OCI-LY7 (cell line): ENCODE results near the gene MYBL2. TPM values are rescaled to one million over a fixed set of nuclear protein-coding genes. Genes with fewer than 3 reads are reported as not detected.
A peak's percentile ranks its signal among the peaks of the same experiment; 100 is the strongest.

Experiments used
- BruUV-seq: library from RNA; stranded (reverse); fragments of 400-500 nt; replicated peaks from 2 replicates; lab custom pipeline; 2021; lab: Mats Ljungman, UMichigan
- CTCF ChIA-PET: fragments of 300-600 bp; sonication (Branson Sonifier 250); formaldehyde crosslinking; loops from one replicate; lab custom pipeline; 2022; ENCODE audit warnings: antibody characterized with exemption; ENCODE audit not compliant: unreplicated experiment; lab: Charles Lee
- POLR2A ChIA-PET: fragments of 300-600 bp; sonication (Branson Sonifier 250); formaldehyde crosslinking; loops from one replicate; lab custom pipeline; 2022; ENCODE audit warnings: antibody characterized with exemption; lab: Charles Lee
- DNase-seq: peaks from one replicate; pipeline ENCODE4 v3.0.0-alpha.2; 2015; ENCODE audit warnings: low spot score
- H2AFZ ChIP-seq: fragments of 200-600 bp; sonication (generic), shearing (Covaris generic); 2 replicates; pipeline ENCODE4 v1.6.1; 2014; ENCODE audit warnings: mild to moderate bottlenecking, antibody characterized with exemption, low read length, moderate library complexity
- H3K27ac ChIP-seq: fragments of 200-600 bp; sonication (generic); 2 replicates; pipeline ENCODE4 v1.5.1; 2014; ENCODE audit warnings: mixed run types, low read depth, mild to moderate bottlenecking, moderate library complexity, low read length, inconsistent platforms; ENCODE audit not compliant: poor library complexity, severe bottlenecking
- H3K36me3 ChIP-seq: fragments of 200-600 bp; sonication (generic); 2 replicates; pipeline ENCODE4 v1.6.1; 2014; ENCODE audit warnings: mild to moderate bottlenecking, antibody characterized with exemption, low read length, moderate library complexity, mixed read lengths; ENCODE audit not compliant: insufficient read depth
- H3K4me1 ChIP-seq: fragments of 200-600 bp; sonication (generic); 2 replicates; pipeline ENCODE4 v1.5.1; 2014; ENCODE audit warnings: mild to moderate bottlenecking, low read length; ENCODE audit not compliant: insufficient read depth, poor library complexity, severe bottlenecking
- H3K4me2 ChIP-seq: fragments of 200-600 bp; sonication (generic); 2 replicates; pipeline ENCODE4 v1.6.1; 2014; ENCODE audit warnings: mild to moderate bottlenecking, low read length
- H3K4me3 ChIP-seq: fragments of 200-600 bp; sonication (generic); 2 replicates; pipeline ENCODE4 v1.5.1; 2014; ENCODE audit warnings: mild to moderate bottlenecking, low read depth, low read length; ENCODE audit not compliant: poor library complexity, severe bottlenecking
- H3K79me2 ChIP-seq: fragments of 200-600 bp; sonication (generic); 2 replicates; pipeline ENCODE4 v1.6.1; 2016; ENCODE audit warnings: low read depth, mild to moderate bottlenecking, low read length, moderate library complexity, mixed read lengths; ENCODE audit not compliant: insufficient read depth
- H3K9me2 ChIP-seq: fragments of 200-600 bp; sonication (generic); 2 replicates; pipeline ENCODE4 v1.6.1; 2016; ENCODE audit warnings: mild to moderate bottlenecking, low read length, mixed read lengths; ENCODE audit not compliant: insufficient read depth
- H3K9me3 ChIP-seq: fragments of 200-600 bp; sonication (generic); 2 replicates; pipeline ENCODE4 v1.6.1; 2014; ENCODE audit warnings: mild to moderate bottlenecking, mixed run types, low read length, mixed read lengths
- H4K20me1 ChIP-seq: fragments of 200-600 bp; sonication (generic); 2 replicates; pipeline ENCODE4 v1.6.1; 2014; ENCODE audit warnings: mild to moderate bottlenecking, antibody characterized with exemption, low read length, moderate library complexity, mixed read lengths; ENCODE audit not compliant: insufficient read depth
- EZH2phosphoT487 ChIP-seq: fragments of 200-600 bp; sonication (generic); IDR thresholded peaks from 2 replicates; pipeline ENCODE4 v1.6.1; 2018; ENCODE audit warnings: low read depth, borderline replicate concordance, mild to moderate bottlenecking, mixed run types, antibody characterized with exemption, low read length, moderate library complexity, mixed read lengths
- intact Hi-C: fragments of 100-400 bp; cut with micrococcal nuclease; formaldehyde crosslinking; loops from one replicate; pipeline ENCODE4 v1.10.0; 2022; ENCODE audit not compliant: unreplicated experiment
- total RNA-seq, 2 experiments: library from RNA; depleted of rRNA in 1 of 2; stranded (reverse); fragments of >200 nt in 1 of 2; shearing (Covaris generic) in 1 of 2; gene quantifications; 2 replicates each; pipeline ENCODE4 v1.2.3, GENCODE V29; 2014 to 2022
- TF ChIP-seq, protein P1 (sequence below): fragments of 200-600 bp; sonication (generic); conservative IDR thresholded peaks from 2 replicates; pipeline ENCODE4 v1.5.1; 2014; ENCODE audit warnings: mild to moderate bottlenecking, antibody characterized with exemption, low read length, moderate library complexity, mixed read lengths

MYBL2 gene
- total RNA-seq, 2 experiments from 2014 or later: 268 to 472 TPM

DNA sequence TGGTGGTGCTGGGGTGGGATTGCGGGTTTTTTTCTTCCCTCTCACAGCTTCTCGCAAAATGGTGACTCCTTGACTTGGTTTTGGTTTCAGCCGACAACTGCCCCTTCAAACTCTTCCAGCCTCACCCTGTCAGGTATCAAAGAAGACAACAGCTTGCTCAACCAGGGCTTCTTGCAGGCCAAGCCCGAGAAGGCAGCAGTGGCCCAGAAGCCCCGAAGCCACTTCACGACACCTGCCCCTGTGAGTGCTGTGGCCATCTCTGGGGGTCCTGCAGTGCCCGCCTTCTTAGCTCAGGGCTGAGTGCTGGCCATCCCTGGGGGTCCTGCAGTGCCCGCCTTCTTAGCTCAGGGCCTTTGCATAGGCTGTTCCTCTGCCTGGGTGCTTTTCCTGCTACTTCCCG, 48.1 kb downstream of the MYBL2 start:
- ChIA-PET CTCF (no interaction called here), POLR2A (interaction anchor here (0.7 to 1.0 kb wide), 2 partner anchors 9 to 34 kb away, joined by 3 to 4 read pairs; no protein-coding TSS in a partner anchor)
- Histone ChIP-seq H3K79me2 (peaks cover 18% of the 10 kb centered on the region), H3K4me3 (no peak overlapping the region), H3K27ac (no peak overlapping the region), H4K20me1 (no peaks in the 10 kb centered on the region), H3K4me1 (peaks cover 30% of the 10 kb centered on the region), H2AFZ (no peak overlapping the region), H3K9me2 (no peaks in the 10 kb centered on the region), H3K36me3 (peaks cover 95% of the 10 kb centered on the region), H3K4me2 (no peak overlapping the region), H3K9me3 (no peaks in the 10 kb centered on the region)
- intact Hi-C loops: no loop called here
- BruUV-seq: no TSS peak
- TF ChIP-seq, protein P1, sequence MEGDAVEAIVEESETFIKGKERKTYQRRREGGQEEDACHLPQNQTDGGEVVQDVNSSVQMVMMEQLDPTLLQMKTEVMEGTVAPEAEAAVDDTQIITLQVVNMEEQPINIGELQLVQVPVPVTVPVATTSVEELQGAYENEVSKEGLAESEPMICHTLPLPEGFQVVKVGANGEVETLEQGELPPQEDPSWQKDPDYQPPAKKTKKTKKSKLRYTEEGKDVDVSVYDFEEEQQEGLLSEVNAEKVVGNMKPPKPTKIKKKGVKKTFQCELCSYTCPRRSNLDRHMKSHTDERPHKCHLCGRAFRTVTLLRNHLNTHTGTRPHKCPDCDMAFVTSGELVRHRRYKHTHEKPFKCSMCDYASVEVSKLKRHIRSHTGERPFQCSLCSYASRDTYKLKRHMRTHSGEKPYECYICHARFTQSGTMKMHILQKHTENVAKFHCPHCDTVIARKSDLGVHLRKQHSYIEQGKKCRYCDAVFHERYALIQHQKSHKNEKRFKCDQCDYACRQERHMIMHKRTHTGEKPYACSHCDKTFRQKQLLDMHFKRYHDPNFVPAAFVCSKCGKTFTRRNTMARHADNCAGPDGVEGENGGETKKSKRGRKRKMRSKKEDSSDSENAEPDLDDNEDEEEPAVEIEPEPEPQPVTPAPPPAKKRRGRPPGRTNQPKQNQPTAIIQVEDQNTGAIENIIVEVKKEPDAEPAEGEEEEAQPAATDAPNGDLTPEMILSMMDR: no peak
- no peak for TF ChIP-seq EZH2phosphoT487
- no peak for DNase-seq

- no peak overlapping the region for H3K4me2 ChIP-seq
- BruUV-seq: no TSS peak
- no peaks in the 10 kb centered on the region for H4K20me1 ChIP-seq
- no peak for DNase-seq
- no peak overlapping the region for H3K27ac ChIP-seq
- H3K9me2 ChIP-seq: no peaks in the 10 kb centered on the region
- intact Hi-C loops: no loop called here
- TF ChIP-seq, protein P1: no peak
- no peak for TF ChIP-seq EZH2phosphoT487
- no peaks in the 10 kb centered on the region for H3K9me3 ChIP-seq
- CTCF ChIA-PET: interaction anchor here (0.6 kb wide), 1 partner anchor 18 kb away, joined by 3 read pairs; no protein-coding TSS in a partner anchor
- peaks cover 95% of the 10 kb centered on the region for H3K36me3 ChIP-seq
- peaks cover 18% of the 10 kb centered on the region for H3K79me2 ChIP-seq
- POLR2A ChIA-PET: no interaction called here
- peaks cover 30% of the 10 kb centered on the region for H3K4me1 ChIP-seq
- no peak overlapping the region for H2AFZ ChIP-seq
- no peak overlapping the region for H3K4me3 ChIP-seq
Observed at GRCh38 chr20:43715511-43715910, 48.6 kb downstream of the MYBL2 start.

GRCh38 chr20:43716123-43716522, 49.2 kb downstream of the MYBL2 start:
- intact Hi-C loops: no loop called here
- Histone ChIP-seq H3K79me2 (peaks cover 18% of the 10 kb centered on the region), H3K27ac (no peak overlapping the region), H4K20me1 (no peaks in the 10 kb centered on the region), H3K4me1 (peaks cover 30% of the 10 kb centered on the region), H3K9me2 (no peaks in the 10 kb centered on the region), H3K9me3 (no peaks in the 10 kb centered on the region), H3K36me3 (peaks cover 92% of the 10 kb centered on the region), H2AFZ (no peak overlapping the region), H3K4me3 (no peak overlapping the region), H3K4me2 (no peak overlapping the region)
- POLR2A ChIA-PET: no interaction called here
- TSS peak; percentile 85 for BruUV-seq
- CTCF ChIA-PET: interaction anchor here (0.6 kb wide), 1 partner anchor 17 kb away, joined by 3 read pairs; no protein-coding TSS in a partner anchor
- no peak for DNase-seq
- TF ChIP-seq, protein P1: no peak
- no peak for TF ChIP-seq EZH2phosphoT487
